Fibroblast of lung (primary cell): ENCODE measurements around the gene TNIP1. TPM values are rescaled to one million over a fixed set of nuclear protein-coding genes. Genes with fewer than 3 reads are reported as not detected.

Experiments used
- DNase-seq, 2 donors: peaks; one replicate each; pipeline versions ENCODE4 v3.0.0 to v3.0.0-alpha.2; 2010; ENCODE audit warnings: low read depth in 2 of 2
- H2AFZ ChIP-seq: 2 replicates; pipeline ENCODE4 v1.5.1; 2012; ENCODE audit warnings: low read length, control low read depth, inconsistent platforms
- H3K27ac ChIP-seq: 2 replicates; pipeline ENCODE4 v1.5.1; 2011; ENCODE audit warnings: low read length, control low read depth; ENCODE audit not compliant: insufficient read depth
- H3K27me3 ChIP-seq: 2 replicates; pipeline ENCODE4 v1.5.1; 2011; ENCODE audit warnings: mild to moderate bottlenecking, low read length; ENCODE audit not compliant: control insufficient read depth, insufficient read depth
- H3K36me3 ChIP-seq: 2 replicates; pipeline ENCODE4 v1.5.1; 2011; ENCODE audit warnings: low read length; ENCODE audit not compliant: control insufficient read depth, insufficient read depth
- H3K4me1 ChIP-seq: 2 replicates; pipeline ENCODE4 v1.5.1; 2011; ENCODE audit warnings: low read length; ENCODE audit not compliant: control insufficient read depth, insufficient read depth; ENCODE audit errors: extremely low read depth
- H3K4me2 ChIP-seq: 2 replicates; pipeline ENCODE4 v1.5.1; 2011; ENCODE audit warnings: low read length, control low read depth; ENCODE audit not compliant: insufficient read depth; ENCODE audit errors: extremely low read depth
- H3K4me3 ChIP-seq, 4 experiments: fragments of 200-600 bp in 1 of 4; sonication (generic) in 1 of 4; replicated peaks in 1 of 4; 2 replicates each; pipeline ENCODE4 v1.5.1; 2011 to 2016; ENCODE audit warnings: low read length in 4 of 4, low read depth in 3 of 4, mild to moderate bottlenecking in 3 of 4, control low read depth in 2 of 4, inconsistent platforms in 1 of 4, mixed read lengths in 1 of 4; ENCODE audit not compliant: insufficient read depth in 1 of 4; ENCODE audit errors: control extremely low read depth in 1 of 4
- H3K79me2 ChIP-seq: 2 replicates; pipeline ENCODE4 v1.5.1; 2012; ENCODE audit warnings: mild to moderate bottlenecking, low read length, inconsistent platforms; ENCODE audit not compliant: control insufficient read depth, insufficient read depth
- H3K9ac ChIP-seq: 2 replicates; pipeline ENCODE4 v1.5.1; 2011; ENCODE audit warnings: mild to moderate bottlenecking, low read length, control low read depth; ENCODE audit not compliant: insufficient read depth
- H3K9me3 ChIP-seq: 2 replicates; pipeline ENCODE4 v1.5.1; 2012; ENCODE audit warnings: low read depth, low read length; ENCODE audit not compliant: control insufficient read depth, insufficient read depth
- H4K20me1 ChIP-seq: 2 replicates; pipeline ENCODE4 v1.5.1; 2011; ENCODE audit warnings: low read length; ENCODE audit not compliant: control insufficient read depth, insufficient read depth; ENCODE audit errors: extremely low read depth
- CTCF ChIP-seq, 2 donors: IDR thresholded peaks in 1 of 2; conservative IDR thresholded peaks in 1 of 2; 1 replicate in 1 of 2; 2 replicates in 1 of 2; pipeline ENCODE4 v1.5.1; 2011 to 2012; ENCODE audit warnings: low read length in 2 of 2, control low read depth in 1 of 2, inconsistent platforms in 1 of 2, low read depth in 1 of 2, mild to moderate bottlenecking in 1 of 2
- EZH2 ChIP-seq: IDR thresholded peaks from 2 replicates; pipeline ENCODE4 v1.5.1; 2012; ENCODE audit warnings: low read length, control low read depth, mild to moderate bottlenecking; ENCODE audit errors: missing control alignments
- polyA plus RNA-seq, 2 donors: library from polyadenylated mRNA; depleted of rRNA in 1 of 2; stranded (reverse) in 1 of 2; unstranded in 1 of 2; fragments of >200 nt; gene quantifications; 2 replicates each; pipeline ENCODE4 v1.2.1, GENCODE V29; 2011 to 2012; ENCODE audit warnings: missing spikeins in 1 of 2
- total RNA-seq: library from RNA; depleted of rRNA; stranded (reverse); fragments of >200 nt; gene quantifications from 2 replicates; pipeline ENCODE4 v1.2.1, GENCODE V29; 2014

Gene TNIP1
- total and polyA plus RNA-seq, 2 donors (not counting 1 experiment from before 2014, with no cell fraction given), result 47.2 to 59.1 TPM

GRCh38 chr5:151128817-151129216 lies 48.0 kb upstream of the TNIP1 start:
- Histone ChIP-seq H3K27me3 (no peaks in the 10 kb centered on the region), H3K27ac (no peak overlapping the region), H3K9me3 (no peaks in the 10 kb centered on the region), H3K79me2 (no peaks in the 10 kb centered on the region), H4K20me1 (peaks cover 2% of the 10 kb centered on the region), H2AFZ (no peak overlapping the region), H3K4me2 (no peak overlapping the region), H3K4me3 (no peak overlapping the region), H3K36me3 (peaks cover 56% of the 10 kb centered on the region), H3K9ac (no peak overlapping the region), H3K4me1 (peaks cover 2% of the 10 kb centered on the region)
- no peak for DNase-seq
- TF ChIP-seq EZH2 (no peak), CTCF (conservative IDR thresholded peaks at IDR 0.05 in 1 of 2, IDR thresholded peaks at IDR 0.05 in 1 of 2; ENCODE audit: low read depth in 1 of 2, low read length in 2 of 2) (no peak)

- Histone ChIP-seq H3K27ac (no peak overlapping the region), H3K4me1 (peaks cover 2% of the 10 kb centered on the region), H3K4me2 (no peak overlapping the region), H3K9ac (no peak overlapping the region), H4K20me1 (peaks cover 3% of the 10 kb centered on the region), H3K27me3 (no peaks in the 10 kb centered on the region), H3K4me3 (no peak overlapping the region), H2AFZ (no peak overlapping the region), H3K36me3 (peaks cover 54% of the 10 kb centered on the region), H3K9me3 (no peaks in the 10 kb centered on the region), H3K79me2 (no peaks in the 10 kb centered on the region)
- no peak for DNase-seq
- TF ChIP-seq CTCF (conservative IDR thresholded peaks at IDR 0.05 in 1 of 2, IDR thresholded peaks at IDR 0.05 in 1 of 2; ENCODE audit: low read depth in 1 of 2, low read length in 2 of 2) (no peak), EZH2 (no peak)
Measured at GRCh38 chr5:151127926-151128325, 47.1 kb upstream of the TNIP1 start.

GRCh38 chr5:151126199-151126645 lies 45.4 kb upstream of the TNIP1 start:
- TF ChIP-seq EZH2 (no peak), CTCF (conservative IDR thresholded peaks at IDR 0.05 in 1 of 2, IDR thresholded peaks at IDR 0.05 in 1 of 2; ENCODE audit: low read depth in 1 of 2, low read length in 2 of 2) (peak; percentile 59 to 81)
- H2AFZ ChIP-seq, result no peak overlapping the region
- H3K36me3 ChIP-seq, result peaks cover 58% of the 10 kb centered on the region
- peaks cover 2% of the 10 kb centered on the region for H3K4me1 ChIP-seq
- no peaks in the 10 kb centered on the region for H3K79me2 ChIP-seq
- H3K27me3 ChIP-seq, result no peaks in the 10 kb centered on the region
- H3K4me3 ChIP-seq, result no peak overlapping the region
- H3K4me2 ChIP-seq, result no peak overlapping the region
- H3K9ac ChIP-seq, result no peak overlapping the region
- peak; percentile 49 to 71 for DNase-seq
- H3K27ac ChIP-seq, result no peak overlapping the region
- no peaks in the 10 kb centered on the region for H3K9me3 ChIP-seq
- peaks cover 3% of the 10 kb centered on the region for H4K20me1 ChIP-seq
